Activated CD8-positive, alpha-beta T cell treated with anti-CD3 and anti-CD28 coated beads, Interleukin-2, amount 10 ng/mL, durations not matched to agents 7 days and 5 days (primary cell): ENCODE results near the gene DLG2. TPM values are rescaled to one million over a fixed set of nuclear protein-coding genes. Genes with fewer than 3 reads are reported as not detected.

Experiments
- ATAC-seq: fragments of 150-1000 bp; cut with Tn5 transposase; one replicate; pipeline ENCODE4 v1.10.0; 2021; ENCODE audit warnings: moderate library complexity
- CTCF ChIA-PET: fragments of 350-600 bp; sonication (Branson Sonifier 250); formaldehyde crosslinking; loops from one replicate; lab custom pipeline; 2021; ENCODE audit warnings: antibody characterized with exemption; lab: Charles Lee
- POLR2A ChIA-PET: fragments of 350-600 bp; sonication (Branson Sonifier 250); formaldehyde crosslinking; loops from one replicate; lab custom pipeline; 2021; ENCODE audit warnings: antibody characterized with exemption; lab: Charles Lee
- DNase-seq: peaks from one replicate; pipeline ENCODE4 v3.0.0-alpha.2; 2020
- H3K27ac Mint-ChIP-seq: one replicate; pipeline ENCODE4 v1.8.0; 2021; ENCODE audit warnings: mild to moderate bottlenecking, mixed read lengths
- H3K27me3 Mint-ChIP-seq: one replicate; pipeline ENCODE4 v1.8.0; 2021; ENCODE audit warnings: low read depth, mixed read lengths
- H3K36me3 Mint-ChIP-seq: one replicate; pipeline ENCODE4 v1.8.0; 2021; ENCODE audit warnings: low read depth, mixed read lengths
- H3K4me1 Mint-ChIP-seq: one replicate; pipeline ENCODE4 v1.8.0; 2021; ENCODE audit warnings: low read depth, mixed read lengths
- H3K4me3 Mint-ChIP-seq: one replicate; pipeline ENCODE4 v1.8.0; 2021; ENCODE audit warnings: mild to moderate bottlenecking, mixed read lengths
- H3K9me3 Mint-ChIP-seq: one replicate; pipeline ENCODE4 v1.8.0; 2022; ENCODE audit warnings: mixed read lengths; ENCODE audit not compliant: insufficient read depth
- total RNA-seq, 2 experiments: library from RNA; stranded (reverse); gene quantifications; one replicate each; pipeline ENCODE4 v1.2.3, GENCODE V29; 2021

DLG2 gene
- total RNA-seq, 2 experiments from 2014 or later: 1.3 to 1.6 TPM

DNA sequence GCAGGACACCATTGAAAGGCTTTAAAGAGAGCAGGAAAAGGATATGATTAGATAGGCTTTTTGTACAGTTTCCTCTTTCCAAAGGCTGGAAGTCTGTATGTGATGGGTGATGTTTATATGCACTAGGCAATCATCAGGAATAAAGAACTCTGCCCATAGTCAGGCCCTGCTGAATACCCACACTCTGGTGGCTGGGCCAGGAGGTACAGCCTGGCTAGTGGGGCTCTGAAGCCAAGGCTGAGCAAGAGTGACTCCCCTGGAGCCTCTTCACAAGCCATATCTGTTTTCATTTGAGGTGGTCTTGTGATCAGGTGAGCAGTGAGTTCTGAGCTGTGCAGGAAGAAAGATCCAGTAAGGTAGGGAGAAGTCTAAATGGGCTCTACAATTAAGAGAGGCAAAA is 1801.1 kb downstream of the DLG2 start:
- POLR2A ChIA-PET: no interaction called here
- ATAC-seq: no peak
- H3K4me3 Mint-ChIP-seq: no peak overlapping the region
- CTCF ChIA-PET: no interaction called here
- H3K27me3 Mint-ChIP-seq: no peaks in the 10 kb centered on the region
- no peaks in the 10 kb centered on the region for H3K4me1 Mint-ChIP-seq
- H3K36me3 Mint-ChIP-seq: no peaks in the 10 kb centered on the region
- no peak overlapping the region for H3K27ac Mint-ChIP-seq
- no peaks in the 10 kb centered on the region for H3K9me3 Mint-ChIP-seq
- DNase-seq: no peak

DNA sequence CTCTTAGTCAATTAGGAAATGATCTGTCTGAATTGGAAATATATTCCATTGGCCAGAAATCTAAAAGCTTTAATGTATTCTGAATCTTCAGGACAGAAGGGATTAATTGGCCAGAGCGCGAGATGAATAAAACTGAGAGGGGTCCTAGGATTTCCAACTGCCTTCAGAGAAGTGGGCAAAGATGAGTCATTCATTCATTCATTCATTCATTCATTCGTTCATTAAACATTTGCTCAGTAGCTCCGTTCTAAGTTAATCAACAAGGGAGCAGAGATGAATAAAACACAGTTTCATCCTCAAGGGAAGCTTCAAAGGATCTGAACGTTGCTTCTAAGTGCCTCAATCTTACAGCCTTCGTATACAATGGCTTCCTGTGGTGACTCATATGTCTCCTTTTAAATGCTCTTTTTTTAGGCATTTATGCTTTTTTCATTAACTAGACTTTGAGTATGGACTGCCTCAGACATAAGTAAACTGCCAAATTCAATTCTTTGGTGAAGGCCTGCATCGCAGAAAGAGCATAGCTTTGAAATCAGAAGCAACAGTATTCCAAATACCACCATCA is 1803.6 kb downstream of the DLG2 start:
- Mint-ChIP-seq H3K27me3 (no peaks in the 10 kb centered on the region), H3K4me3 (no peak overlapping the region), H3K36me3 (no peaks in the 10 kb centered on the region), H3K27ac (no peak overlapping the region), H3K4me1 (no peaks in the 10 kb centered on the region), H3K9me3 (no peaks in the 10 kb centered on the region)
- POLR2A ChIA-PET: no interaction called here
- ATAC-seq: no peak
- DNase-seq: no peak
- CTCF ChIA-PET: interaction anchor here (2.3 kb wide), 1 partner anchor 13 kb away, joined by 11 read pairs; no protein-coding TSS in a partner anchor

DNA sequence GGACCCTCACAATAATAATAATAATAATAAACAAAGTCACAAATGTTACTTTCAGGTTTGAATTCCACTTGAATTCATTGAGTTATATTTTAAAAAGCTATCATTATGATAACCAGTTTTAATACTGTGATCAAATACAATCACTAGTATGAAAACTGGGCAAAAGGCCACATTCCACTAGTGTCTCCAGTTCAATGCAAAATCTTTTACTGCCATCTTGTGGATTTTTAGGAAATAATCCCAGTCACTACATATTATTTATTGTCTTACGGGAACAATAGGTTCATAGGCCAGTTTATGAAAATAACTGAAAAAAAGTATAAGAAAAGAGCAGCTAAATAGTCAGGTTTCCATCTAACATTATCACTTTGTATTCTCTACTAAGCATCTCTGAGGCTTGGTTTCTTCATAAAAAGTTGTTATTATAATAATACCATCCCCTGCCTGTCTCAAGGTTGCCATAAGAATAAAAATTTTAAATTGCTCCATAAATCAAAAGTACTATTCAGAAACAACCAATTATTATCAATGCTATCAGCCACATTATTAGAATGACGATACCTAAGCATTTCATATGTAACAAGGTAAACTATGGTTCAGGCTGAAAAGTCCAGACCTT is 1807.1 kb downstream of the DLG2 start:
- Mint-ChIP-seq H3K4me3 (no peak overlapping the region), H3K36me3 (no peaks in the 10 kb centered on the region), H3K27me3 (peaks cover 4% of the 10 kb centered on the region), H3K9me3 (no peaks in the 10 kb centered on the region), H3K27ac (no peak overlapping the region), H3K4me1 (no peaks in the 10 kb centered on the region)
- ATAC-seq (no peak), DNase-seq (no peak)
- ChIA-PET POLR2A (interaction anchor here (0.6 kb wide), 2 partner anchors 542 to 1027 kb away, joined by 3 to 6 read pairs; no protein-coding TSS in a partner anchor), CTCF (interaction anchor here (0.5 to 2.9 kb wide), 6 partner anchors 17 to 1102 kb away, joined by 3 to 20 read pairs (median 4); no protein-coding TSS in a partner anchor)

DNA sequence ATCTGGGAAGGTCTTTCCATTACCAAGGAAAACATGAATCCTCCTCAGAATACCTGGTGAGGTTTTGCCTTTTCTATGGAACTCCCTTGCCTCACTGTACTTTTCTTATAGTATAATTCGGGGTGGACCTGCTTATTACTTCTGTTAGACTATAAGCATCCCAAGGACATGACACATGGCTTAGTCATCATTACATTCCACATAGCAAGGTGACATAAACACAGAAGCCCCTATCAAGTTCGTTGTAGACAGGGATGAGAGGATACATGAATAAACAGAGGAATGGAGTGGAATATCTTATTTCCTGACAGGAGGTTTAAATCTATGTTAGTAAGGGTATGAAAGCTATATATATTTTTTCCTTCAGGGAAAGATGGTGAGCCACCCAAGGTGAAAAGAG is 1808.8 kb downstream of the DLG2 start:
- CTCF ChIA-PET: interaction anchor here (1.6 to 3.7 kb wide), 2 partner anchors 10 to 526 kb away, joined by 4 to 24 read pairs; no protein-coding TSS in a partner anchor
- ATAC-seq (no peak), DNase-seq (no peak)
- H3K27ac Mint-ChIP-seq: no peak overlapping the region
- H3K4me3 Mint-ChIP-seq: no peak overlapping the region
- H3K9me3 Mint-ChIP-seq: no peaks in the 10 kb centered on the region
- H3K27me3 Mint-ChIP-seq: peaks cover 7% of the 10 kb centered on the region
- no peaks in the 10 kb centered on the region for H3K4me1 Mint-ChIP-seq
- POLR2A ChIA-PET: no interaction called here
- no peaks in the 10 kb centered on the region for H3K36me3 Mint-ChIP-seq

DNA sequence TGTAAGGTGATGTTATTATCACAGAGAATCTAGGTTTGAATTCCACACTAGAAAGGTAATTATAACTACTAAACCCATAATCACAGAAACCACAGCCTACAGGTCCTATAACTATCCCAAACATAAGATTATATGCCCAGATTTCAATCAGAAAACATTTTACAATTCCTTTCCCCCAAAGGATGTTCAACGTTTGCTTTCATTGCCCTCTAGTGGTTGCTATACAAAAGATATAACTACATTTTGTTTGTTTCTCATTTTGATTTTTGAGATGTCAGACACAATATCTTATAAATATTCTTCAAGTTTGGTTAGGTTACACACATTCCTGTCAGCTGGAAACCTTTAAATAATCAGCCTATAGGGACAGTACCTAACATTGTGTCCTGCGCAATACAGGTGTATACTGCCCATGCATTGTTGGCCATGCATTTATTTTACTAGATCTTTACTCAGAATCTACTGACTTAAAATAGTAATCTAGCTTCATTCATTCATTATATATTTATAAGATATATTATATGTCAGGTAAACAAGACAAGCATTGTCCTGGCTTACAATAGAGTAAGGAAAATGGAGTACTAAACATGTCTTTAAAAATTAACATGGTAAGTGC is 1810.5 kb downstream of the DLG2 start:
- DNase-seq (no peak), ATAC-seq (no peak)
- Mint-ChIP-seq H3K9me3 (no peaks in the 10 kb centered on the region), H3K27ac (no peak overlapping the region), H3K36me3 (no peaks in the 10 kb centered on the region), H3K27me3 (peaks cover 11% of the 10 kb centered on the region), H3K4me1 (no peaks in the 10 kb centered on the region), H3K4me3 (no peak overlapping the region)
- POLR2A ChIA-PET: no interaction called here
- CTCF ChIA-PET: interaction anchor here (1.0 to 3.7 kb wide), 9 partner anchors 11 to 1099 kb away, joined by 3 to 24 read pairs (median 4); no protein-coding TSS in a partner anchor

DNA sequence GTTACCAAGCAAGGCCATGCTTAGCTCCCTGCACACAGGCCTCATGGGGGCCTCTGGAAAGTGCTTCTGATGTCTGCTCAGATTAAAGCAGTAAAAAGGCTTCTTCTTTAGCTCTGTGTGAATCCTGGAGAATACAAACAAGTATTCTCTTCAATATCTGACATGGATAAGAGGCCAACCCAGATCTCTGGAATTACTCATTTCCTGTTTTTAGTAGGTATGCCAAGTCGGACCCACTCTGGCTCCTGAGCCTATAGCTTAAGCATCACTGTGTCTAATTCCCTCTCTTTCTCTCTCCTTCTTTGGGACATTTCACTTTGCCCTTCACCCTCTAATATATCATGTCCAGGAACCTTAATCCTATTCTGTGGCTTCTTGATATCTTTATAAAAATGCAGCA is 1811.4 kb downstream of the DLG2 start:
- no peak for DNase-seq
- no peaks in the 10 kb centered on the region for H3K9me3 Mint-ChIP-seq
- no peak for ATAC-seq
- no peak overlapping the region for H3K27ac Mint-ChIP-seq
- no peaks in the 10 kb centered on the region for H3K36me3 Mint-ChIP-seq
- ChIA-PET POLR2A (no interaction called here), CTCF (interaction anchor here (1.1 to 3.7 kb wide), 7 partner anchors 10 to 1096 kb away, joined by 3 to 24 read pairs (median 3); no protein-coding TSS in a partner anchor)
- H3K4me1 Mint-ChIP-seq: no peaks in the 10 kb centered on the region
- H3K4me3 Mint-ChIP-seq: no peak overlapping the region
- peaks cover 16% of the 10 kb centered on the region for H3K27me3 Mint-ChIP-seq

DNA sequence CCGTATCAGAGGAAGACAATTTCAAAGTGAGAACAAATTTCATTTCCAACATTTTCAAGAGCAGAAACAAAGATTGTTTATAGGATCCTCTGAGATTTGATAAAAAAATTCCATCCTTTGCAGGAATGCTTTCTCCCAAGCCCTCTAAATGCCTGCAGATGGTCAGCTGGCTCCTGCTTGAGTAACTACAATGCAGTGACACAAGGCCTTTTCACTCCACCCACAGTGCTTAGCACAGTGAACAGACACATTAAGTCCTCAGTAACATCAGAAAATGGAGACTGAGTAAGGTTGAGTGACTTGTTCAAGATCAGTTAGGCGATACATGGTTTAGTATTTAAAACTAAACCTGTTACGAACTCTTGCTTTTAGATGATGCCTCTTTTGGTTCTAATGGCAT is 1813.8 kb downstream of the DLG2 start:
- no peaks in the 10 kb centered on the region for H3K36me3 Mint-ChIP-seq
- ChIA-PET CTCF (interaction anchor here (1.0 kb wide), 1 partner anchor 564 kb away, joined by 3 read pairs; no protein-coding TSS in a partner anchor), POLR2A (no interaction called here)
- no peak overlapping the region for H3K27ac Mint-ChIP-seq
- no peaks in the 10 kb centered on the region for H3K4me1 Mint-ChIP-seq
- H3K27me3 Mint-ChIP-seq: peaks cover 21% of the 10 kb centered on the region
- no peak overlapping the region for H3K4me3 Mint-ChIP-seq
- ATAC-seq: no peak
- H3K9me3 Mint-ChIP-seq: no peaks in the 10 kb centered on the region
- no peak for DNase-seq

DNA sequence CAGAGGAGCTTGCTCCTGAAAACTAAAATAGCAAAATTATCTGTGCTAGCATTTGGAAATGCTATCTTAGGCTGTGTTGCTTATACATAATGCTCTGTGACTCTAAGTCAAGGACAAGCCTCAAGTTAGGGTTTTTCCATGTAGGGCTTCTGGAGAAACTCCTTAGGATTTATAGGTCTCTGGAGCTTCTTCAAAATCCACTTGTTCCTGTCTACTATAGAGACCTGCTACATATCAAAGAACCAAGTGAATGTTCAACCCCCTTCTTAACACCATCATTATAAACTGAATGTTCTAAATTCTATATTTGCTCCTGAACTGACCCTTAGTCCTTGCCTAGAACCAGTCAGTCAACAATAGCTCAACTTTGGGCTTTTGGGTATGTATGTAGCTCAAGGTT is 1817.9 kb downstream of the DLG2 start:
- Mint-ChIP-seq H3K36me3 (no peaks in the 10 kb centered on the region), H3K27me3 (peaks cover 19% of the 10 kb centered on the region), H3K9me3 (no peaks in the 10 kb centered on the region), H3K4me1 (no peaks in the 10 kb centered on the region), H3K4me3 (no peak overlapping the region), H3K27ac (no peak overlapping the region)
- no peak for DNase-seq
- no peak for ATAC-seq
- POLR2A ChIA-PET: no interaction called here
- CTCF ChIA-PET: no interaction called here

DNA sequence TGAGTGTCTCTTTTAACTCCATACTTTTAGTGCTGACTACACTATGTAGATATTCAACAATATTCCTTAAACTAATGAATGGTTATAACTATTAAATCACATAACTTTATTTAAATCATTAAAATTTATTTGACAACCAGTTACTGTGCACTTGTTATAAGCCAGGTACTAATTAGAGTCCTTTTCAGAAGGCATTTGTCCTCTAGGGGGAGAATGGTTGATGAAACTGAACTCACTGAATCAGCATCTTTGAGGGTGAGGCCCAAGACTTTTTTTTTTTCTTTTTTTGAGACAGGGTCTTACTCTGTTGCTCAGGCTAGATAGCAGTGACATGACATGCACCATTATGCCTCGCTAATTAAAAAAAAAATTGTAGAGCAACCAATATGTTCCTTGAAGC is 1825.3 kb downstream of the DLG2 start:
- Mint-ChIP-seq H3K27me3 (peaks cover 5% of the 10 kb centered on the region), H3K36me3 (no peaks in the 10 kb centered on the region), H3K4me1 (no peaks in the 10 kb centered on the region), H3K9me3 (no peaks in the 10 kb centered on the region), H3K4me3 (no peak overlapping the region), H3K27ac (no peak overlapping the region)
- POLR2A ChIA-PET: no interaction called here
- DNase-seq: no peak
- ATAC-seq: no peak
- CTCF ChIA-PET: interaction anchor here (1.0 kb wide), 1 partner anchor 14 kb away, joined by 3 read pairs; no protein-coding TSS in a partner anchor

DNA sequence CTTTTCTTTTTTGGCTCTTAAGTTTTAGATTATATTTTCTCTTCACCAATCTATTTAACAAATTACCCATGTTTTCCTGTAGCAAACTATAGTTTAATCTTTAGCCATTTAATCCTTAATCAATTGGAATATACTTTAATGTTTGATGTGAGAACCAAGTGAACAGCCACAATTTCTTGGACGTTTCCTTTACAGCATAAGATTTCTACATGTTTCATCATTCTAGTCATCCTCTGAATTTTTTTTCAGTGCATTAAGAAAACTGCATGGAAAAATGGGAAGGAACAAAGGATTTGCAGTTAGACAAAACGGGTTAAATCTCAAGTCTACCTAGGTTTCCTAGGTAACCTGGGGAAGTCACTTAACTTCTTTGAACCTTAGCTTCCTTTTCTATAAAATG is 1833.8 kb downstream of the DLG2 start:
- no peak for DNase-seq
- no peaks in the 10 kb centered on the region for H3K27me3 Mint-ChIP-seq
- no peaks in the 10 kb centered on the region for H3K9me3 Mint-ChIP-seq
- no peak overlapping the region for H3K4me3 Mint-ChIP-seq
- no peak for ATAC-seq
- ChIA-PET POLR2A (no interaction called here), CTCF (no interaction called here)
- H3K36me3 Mint-ChIP-seq: no peaks in the 10 kb centered on the region
- H3K27ac Mint-ChIP-seq: no peak overlapping the region
- no peaks in the 10 kb centered on the region for H3K4me1 Mint-ChIP-seq

DNA sequence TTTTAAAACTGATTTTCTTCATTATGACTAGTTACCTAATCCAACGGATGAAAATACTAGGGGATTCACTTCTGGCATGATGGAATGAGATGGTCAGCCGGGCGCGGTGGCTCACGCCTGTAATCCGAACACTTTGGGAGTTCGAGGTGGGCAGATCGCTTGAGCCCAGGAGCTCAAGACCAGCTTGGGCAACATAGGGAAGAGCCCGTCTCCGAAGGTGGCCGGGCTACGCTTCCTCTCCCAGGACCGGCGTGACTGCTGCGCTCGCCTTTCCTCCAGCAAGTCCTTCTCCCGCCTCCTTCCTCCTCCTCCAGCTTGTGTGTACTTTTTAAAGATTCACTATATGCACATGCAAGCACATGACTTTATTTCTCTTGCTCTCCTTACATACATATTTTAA is 1835.6 kb downstream of the DLG2 start:
- Mint-ChIP-seq H3K4me3 (no peak overlapping the region), H3K27me3 (no peaks in the 10 kb centered on the region), H3K27ac (no peak overlapping the region), H3K36me3 (no peaks in the 10 kb centered on the region), H3K9me3 (no peaks in the 10 kb centered on the region), H3K4me1 (no peaks in the 10 kb centered on the region)
- POLR2A ChIA-PET: no interaction called here
- CTCF ChIA-PET: no interaction called here
- no peak for ATAC-seq
- no peak for DNase-seq

DNA sequence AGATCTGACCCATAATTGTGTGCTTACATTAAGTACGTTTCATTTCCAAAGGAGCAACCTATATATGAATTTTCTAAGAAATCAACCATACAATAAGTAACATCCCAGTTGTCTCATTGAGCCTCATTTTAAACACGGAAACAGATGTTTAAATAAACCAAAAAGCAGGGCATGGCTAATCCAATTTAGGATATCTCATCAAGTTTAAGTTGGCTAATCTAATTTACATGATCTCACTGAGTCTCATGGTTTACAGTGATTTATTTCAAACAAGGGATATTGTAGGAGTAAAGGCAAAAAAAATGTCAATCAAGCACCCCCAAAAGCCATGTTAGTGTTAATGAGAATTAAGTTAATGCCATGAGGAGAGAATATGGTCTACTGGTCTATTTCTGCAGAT is 1841.2 kb downstream of the DLG2 start:
- ChIA-PET CTCF (no interaction called here), POLR2A (no interaction called here)
- Mint-ChIP-seq H3K27me3 (peaks cover 4% of the 10 kb centered on the region), H3K4me1 (no peaks in the 10 kb centered on the region), H3K27ac (no peak overlapping the region), H3K4me3 (no peak overlapping the region), H3K36me3 (no peaks in the 10 kb centered on the region), H3K9me3 (no peaks in the 10 kb centered on the region)
- DNase-seq (no peak), ATAC-seq (no peak)
